LoVo (cell line): ENCODE data around the gene SETD1A.
"Not testable (repeated sequence)": the region's sequence is repeated elsewhere in the genome, so short reads cannot be mapped to it uniquely, and the experiment has no call there.

ENCODE experiments used
- DNase-seq: peaks from one replicate; pipeline ENCODE4 v3.0.0-alpha.2; 2016; ENCODE audit warnings: low spot score

The SETD1A gene

GRCh38 chr16:30998852-30999761, 41.6 kb downstream of the SETD1A start:
- DNase-seq: no peak

DNA sequence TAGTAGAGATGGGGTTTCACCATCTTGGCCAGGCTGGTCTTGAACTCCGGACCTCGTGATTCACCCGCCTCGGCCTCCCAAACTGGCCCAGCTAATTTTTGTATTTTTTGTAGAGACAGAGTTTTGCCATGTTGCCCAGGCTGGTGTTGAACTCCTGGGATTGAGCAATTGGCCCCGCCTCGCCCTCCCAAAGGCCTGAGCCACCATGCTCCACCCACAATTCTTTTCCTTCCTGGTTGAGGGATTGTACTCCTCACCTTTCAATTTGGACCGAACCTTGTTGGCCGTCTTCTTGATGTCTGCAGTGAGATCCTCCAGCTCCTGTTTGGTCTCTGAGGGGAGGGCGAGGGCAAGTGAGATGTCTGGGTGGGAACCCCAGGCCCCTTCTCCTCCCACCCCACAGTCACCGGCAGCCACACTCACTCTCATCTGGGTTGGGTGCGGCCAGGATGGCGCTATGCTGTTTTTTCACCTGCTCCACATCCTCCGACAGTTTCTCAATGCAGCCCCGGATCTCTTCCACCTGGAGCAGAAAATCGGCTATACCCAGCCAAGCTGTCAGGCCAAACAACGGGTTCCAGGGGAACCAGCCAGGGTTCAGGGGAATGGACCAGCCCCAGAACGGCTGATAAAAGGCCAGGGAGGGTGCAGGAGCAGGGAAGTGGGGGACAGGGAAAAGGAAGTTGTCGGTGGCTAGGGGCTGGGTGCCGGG, 43.3 kb downstream of the SETD1A start:
- no peak for DNase-seq

DNA sequence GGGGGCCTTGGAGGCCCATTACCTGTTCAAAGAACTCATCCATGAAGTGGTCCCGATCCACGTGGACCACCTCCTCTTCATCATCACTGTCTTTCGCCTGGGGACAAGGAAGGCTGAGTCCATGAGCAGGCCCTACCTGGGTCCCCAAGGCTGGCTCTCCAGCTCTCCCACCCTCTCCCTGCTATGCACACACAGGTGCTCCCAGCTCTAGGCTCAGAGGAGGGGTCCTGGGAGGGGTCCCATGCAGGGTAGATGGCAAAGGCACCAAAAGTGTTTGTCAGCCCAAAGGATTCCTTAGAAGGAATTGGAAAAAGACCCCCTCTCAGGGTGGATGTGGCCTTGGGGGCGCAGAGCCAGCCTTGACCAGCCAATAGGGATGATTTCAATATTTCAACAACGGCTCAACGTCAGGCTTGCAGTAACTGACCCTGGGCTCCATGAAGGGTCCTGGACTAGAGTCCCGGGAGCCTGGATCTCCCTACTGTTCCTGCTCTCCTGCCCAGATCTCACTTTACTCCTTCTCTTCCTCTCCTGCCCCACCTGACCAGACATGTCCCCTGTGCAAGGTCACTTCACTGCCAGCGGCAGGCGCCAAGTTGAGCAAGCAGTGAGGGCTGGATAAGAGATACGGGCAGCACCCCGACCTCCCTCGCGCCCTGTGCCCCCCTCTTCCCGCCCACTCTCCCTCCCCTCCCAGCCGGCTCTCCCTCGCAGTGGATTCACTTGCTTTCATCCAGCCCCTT, 44.1 kb downstream of the SETD1A start:
- DNase-seq: no peak

GRCh38 chr16:31002250-31002700, 44.7 kb downstream of the SETD1A start:
- DNase-seq: no peak

DNA sequence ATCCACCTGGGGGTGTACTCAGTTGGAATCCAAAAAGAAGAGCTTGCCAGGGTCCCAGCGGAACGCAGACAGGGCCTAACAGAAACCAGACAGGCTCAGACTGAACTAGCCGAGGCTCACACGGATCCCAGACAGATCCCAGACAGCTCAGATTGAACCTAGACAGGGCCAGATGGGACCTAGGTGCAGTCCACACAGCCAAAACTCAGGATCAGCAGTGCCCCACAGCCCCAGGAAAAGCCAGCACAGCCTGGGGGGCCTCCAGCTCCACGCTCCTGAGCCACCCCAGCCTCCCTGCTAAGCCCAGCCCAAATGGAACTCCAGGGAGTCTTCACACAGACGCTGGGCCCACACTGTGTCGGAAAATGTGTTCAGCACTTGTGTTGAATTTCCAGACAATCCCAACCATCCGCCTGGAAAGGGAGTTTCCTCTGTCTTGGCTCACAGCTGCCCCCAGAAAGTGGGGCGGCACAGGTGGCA, 45.3 kb downstream of the SETD1A start:
- no peak for DNase-seq

- DNase-seq: no peak
Observed at GRCh38 chr16:31003744-31004143, 46.2 kb downstream of the SETD1A start.

DNA sequence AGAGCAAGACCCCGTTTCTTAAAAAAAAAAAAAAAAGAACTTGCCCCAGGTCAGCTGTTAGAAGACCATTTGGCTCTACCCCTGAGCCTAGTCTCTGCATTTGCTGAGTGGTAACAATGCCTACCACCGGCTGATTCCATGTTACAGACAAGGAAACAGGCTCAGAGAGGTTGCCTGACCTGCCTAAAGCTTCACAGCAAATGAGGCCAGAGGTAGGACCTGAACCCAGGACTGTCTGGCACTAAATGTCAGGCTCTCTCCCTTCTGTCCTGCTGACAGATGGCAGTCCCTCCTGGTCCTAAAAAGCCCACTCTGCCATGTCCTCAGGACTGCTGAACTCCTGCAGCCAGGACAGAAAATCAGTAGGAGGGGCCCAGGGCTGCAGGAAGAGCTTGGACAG, 47.1 kb downstream of the SETD1A start:
- DNase-seq: no peak

DNA sequence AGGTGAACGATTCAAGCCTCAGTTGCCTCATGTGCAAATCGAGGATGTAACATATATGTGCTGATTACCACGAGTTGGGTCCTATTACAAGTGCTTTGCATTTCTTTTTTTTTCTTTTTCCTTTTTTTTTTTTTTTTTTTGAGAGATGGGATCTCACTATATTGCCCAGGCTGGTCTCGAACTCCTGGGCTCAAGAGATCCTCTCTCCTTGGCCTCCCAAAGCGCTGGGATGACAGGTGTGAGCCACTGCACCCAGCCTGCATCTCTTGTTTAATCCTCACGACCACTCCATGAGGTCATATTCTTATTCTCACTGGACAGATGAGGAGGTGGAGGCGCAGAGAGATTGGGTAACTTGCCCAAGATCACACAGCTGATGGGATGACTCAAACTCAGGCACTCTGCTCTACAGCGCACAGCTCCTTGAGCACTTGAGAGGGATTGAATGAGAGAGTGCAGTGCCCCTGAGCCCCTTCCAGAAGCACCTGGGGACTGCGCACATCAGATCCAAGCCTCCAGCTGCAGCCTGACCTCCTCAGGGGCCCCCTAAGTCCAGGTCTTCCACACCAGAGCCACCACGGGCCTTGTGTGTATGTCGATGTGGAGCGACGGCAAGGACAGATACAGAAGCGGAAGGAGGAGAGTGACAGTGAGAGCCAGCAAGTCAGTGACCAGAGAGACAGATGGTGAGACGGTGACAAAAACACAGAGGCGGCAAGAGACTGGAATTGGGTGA, 48.0 kb downstream of the SETD1A start:
- DNase-seq: no peak

- no peak for DNase-seq
Observed at GRCh38 chr16:31006086-31006385, 48.5 kb downstream of the SETD1A start.

DNA sequence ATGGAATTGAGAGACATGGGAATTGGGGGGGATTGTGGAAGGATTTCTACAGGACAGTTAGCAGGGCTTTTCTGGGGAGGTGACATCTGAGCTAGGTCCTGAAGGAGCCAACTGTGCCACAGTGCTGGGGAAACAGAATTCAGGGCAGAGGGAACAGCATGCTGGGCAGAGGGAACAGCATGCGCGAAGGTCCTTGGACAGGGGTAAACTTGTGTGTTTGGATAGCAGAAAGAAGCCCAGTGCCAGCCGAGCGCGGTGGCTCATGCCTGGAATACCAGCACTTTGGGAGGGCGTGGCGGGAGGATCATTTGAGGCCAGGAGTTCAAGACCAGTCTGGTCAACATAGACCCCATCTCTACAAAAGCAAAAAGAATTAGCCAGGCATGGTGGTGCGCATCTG, 49.0 kb downstream of the SETD1A start:
- no peak for DNase-seq

- DNase-seq: no peak
Observed at GRCh38 chr16:31007684-31008083, 50.1 kb downstream of the SETD1A start.

DNA sequence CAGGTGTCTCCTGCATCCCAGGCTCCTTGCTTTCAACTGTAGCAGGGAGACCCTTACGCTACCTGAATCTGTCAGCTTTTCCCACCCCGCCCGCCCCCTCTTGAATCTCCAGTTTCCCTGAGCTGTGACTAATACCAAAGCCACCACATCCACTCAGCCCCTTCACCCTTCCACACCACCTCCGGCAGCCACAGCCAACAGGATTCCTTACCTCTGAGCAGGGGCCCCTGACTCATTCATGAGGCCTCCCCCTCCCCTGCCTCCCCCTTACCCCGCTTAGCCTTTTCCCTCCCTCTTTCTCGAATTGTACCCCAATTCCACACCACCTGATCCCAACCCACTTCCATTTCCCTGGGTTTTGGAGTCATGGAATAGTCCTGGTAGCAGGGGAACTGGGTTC, 50.6 kb downstream of the SETD1A start:
- DNase-seq: no peak

DNA sequence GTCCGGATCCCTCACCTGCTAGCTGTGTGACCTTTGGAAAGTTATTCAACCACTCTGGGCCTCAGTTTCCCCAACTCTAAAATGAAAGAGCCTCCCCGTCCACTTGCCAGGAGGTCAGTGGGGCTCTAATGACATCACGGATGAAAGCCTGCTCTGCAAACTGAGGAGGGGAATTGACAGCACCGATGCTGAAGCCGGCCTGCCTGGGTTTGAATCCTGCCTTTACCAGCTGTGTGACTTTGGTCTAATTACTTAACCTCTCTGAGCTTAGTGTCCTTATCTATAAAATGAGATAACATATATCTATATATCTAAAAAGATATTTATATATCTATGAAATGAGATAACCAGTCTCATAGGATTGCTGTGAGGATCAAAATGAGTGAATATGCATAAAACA, 51.0 kb downstream of the SETD1A start:
- DNase-seq: no peak

- no peak for DNase-seq
Observed at GRCh38 chr16:31009120-31009519, 51.6 kb downstream of the SETD1A start.

- DNase-seq: no peak
Observed at GRCh38 chr16:31009894-31010584, 52.5 kb downstream of the SETD1A start.

- no peak for DNase-seq
Observed at GRCh38 chr16:31010585-31011325, 53.2 kb downstream of the SETD1A start, which contains the start of gene STX1B. STX1B (minus strand) TSS chr16:31010638; CDS start chr16:31010396, 242 bp downstream.

DNA sequence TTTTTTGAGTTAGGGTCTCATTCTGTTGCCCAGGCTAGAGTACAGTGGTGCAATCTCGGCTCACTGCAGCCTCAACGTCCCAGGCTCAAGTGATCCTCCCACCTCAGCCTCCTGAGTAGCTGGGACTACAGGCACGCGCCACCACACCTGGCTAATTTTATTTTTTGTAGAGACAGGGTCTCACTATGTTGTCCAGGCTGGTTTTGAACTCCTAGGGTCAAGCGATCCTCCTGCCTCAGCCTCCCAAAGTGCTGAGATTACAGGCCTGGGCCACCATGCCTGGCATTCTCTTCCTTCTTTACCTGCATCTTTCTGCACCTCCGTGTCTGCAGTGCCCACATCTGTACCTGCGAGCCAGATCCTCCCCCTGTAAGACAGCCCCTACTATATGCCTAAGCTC, 54.3 kb downstream of the SETD1A start:
- DNase-seq: not testable (repeated sequence)

DNA sequence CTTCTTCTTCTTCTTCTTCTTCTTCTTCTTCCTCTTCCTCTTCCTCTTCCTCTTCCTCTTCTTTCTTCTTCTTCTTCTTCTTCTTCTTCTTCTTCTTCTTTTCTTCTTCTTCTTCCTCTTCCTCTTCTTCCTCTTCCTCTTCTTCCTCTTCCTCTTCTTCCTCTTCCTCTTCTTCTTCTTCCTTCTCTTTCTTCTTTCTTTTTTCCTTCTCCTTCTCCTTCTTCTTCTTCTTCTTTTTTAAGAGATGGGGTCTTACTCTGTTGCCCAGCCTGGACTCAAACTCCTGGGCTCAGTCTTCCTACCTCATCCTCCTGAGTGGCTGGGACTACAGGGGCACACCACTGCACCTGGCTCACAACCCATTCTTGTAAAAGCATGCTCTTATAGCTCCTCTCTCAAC, 55.7 kb downstream of the SETD1A start:
- not testable (repeated sequence) for DNase-seq

- DNase-seq: no peak
Observed at GRCh38 chr16:31016018-31016417, 58.5 kb downstream of the SETD1A start.

GRCh38 chr16:31017756-31018155, 60.2 kb downstream of the SETD1A start:
- not testable (repeated sequence) for DNase-seq
